Spleen (tissue), 7 donors: Measurements from ENCODE around the gene RPAP2.

ENCODE experiments used
- CTCF ChIP-seq, 11 experiments: fragments of 200-600 bp in 7 of 11; fragments of 450-650 bp in 4 of 11; sonication (generic) in 4 of 11; IDR thresholded peaks in 8 of 11; conservative IDR thresholded peaks in 3 of 11; 1 replicate in 7 of 11; 2 replicates in 4 of 11; pipeline versions ENCODE4 v1.4.0 to v1.8.0; 2016 to 2021; ENCODE audit warnings: antibody characterized with exemption in 11 of 11, inconsistent platforms in 4 of 11, mild to moderate bottlenecking in 1 of 11
- POLR2A ChIP-seq, 3 donors: fragments of 450-650 bp; IDR thresholded peaks; one replicate each; pipeline ENCODE4 v1.5.1; 2017; ENCODE audit warnings: antibody characterized with exemption in 3 of 3, mild to moderate bottlenecking in 1 of 3
- POLR2AphosphoS5 ChIP-seq, 3 donors: sonication (generic); formaldehyde crosslinking; IDR thresholded peaks; one replicate each; pipeline ENCODE4 v1.5.1; 2017; ENCODE audit warnings: antibody characterized with exemption in 3 of 3
- donor health status: DM: no; HTN: no; CAD: no; lungs with moderate emphysema.
- donor health status: DM: no; HTN: no; CAD: no.
- donor health status: DM: no; HTN: no; CAD: no.

DNA sequence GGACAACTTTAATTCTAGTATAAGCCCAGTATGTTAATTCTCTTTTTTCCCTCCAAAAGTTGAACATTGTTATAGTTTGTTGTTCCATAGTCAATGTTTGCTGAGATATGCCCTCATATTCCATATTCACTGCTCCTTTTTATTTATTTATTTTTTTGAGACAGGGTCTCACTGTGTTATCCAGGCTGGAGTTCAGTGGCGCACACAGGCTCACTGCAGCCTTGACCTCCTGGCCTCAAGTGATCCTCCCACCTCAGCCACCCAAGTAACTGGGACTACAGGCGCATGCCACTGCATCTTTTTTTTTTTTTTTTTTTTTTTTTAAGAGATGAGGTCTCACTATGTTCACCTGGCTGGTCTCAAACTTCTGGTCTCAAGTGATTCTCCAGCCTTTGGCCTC lies 149.1 kb downstream of the RPAP2 start:
- TF ChIP-seq CTCF (IDR thresholded peaks at IDR 0.05 in 8 of 11, conservative IDR thresholded peaks at IDR 0.05 in 3 of 11) (no peak), POLR2AphosphoS5 (IDR thresholded peaks at IDR 0.05) (no peak), POLR2A (IDR thresholded peaks at IDR 0.05) (no peak)
